Measurements from ENCODE around the gene CNST. TPM values are rescaled to one million over a fixed set of nuclear protein-coding genes. Genes with fewer than 3 reads are reported as not detected.

CNST gene
- total RNA-seq, 1 donor from 2014 or later, result 25.6 TPM

DNA sequence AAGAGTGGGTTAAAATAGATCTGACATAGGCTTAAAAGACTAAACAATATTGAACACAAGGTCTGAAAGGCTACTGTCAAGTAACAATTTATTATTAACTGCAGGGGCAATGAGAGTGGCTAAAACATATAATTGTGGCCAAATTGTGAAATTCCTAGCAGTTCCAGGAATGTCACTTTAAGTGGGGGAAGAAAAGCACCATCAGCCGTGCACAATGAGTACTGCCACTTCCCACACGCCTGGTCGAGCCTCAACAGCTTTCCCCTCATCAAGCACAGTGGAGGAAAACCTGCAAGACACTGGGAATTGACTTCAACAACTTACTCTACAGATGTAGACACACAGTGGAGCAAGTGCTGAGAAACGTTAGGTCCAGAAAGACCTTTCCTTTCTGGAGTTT is 16.6 kb upstream of the CNST start:
- H3K4me1 Mint-ChIP-seq, result no peaks in the 10 kb centered on the region
- no peak overlapping the region for H3K4me3 Mint-ChIP-seq
- no peak overlapping the region for H3K27ac Mint-ChIP-seq
- no peaks in the 10 kb centered on the region for H3K9me3 Mint-ChIP-seq
- DNase-seq (ENCODE audit: low spot score), result no peak
- no peak overlapping the region for H3K4me3 ChIP-seq
- H3K36me3 Mint-ChIP-seq, result peaks cover 8% of the 10 kb centered on the region
- H3K79me2 ChIP-seq (ENCODE audit: low read depth), result peaks cover 8% of the 10 kb centered on the region
- H3K4me1 ChIP-seq, result no peaks in the 10 kb centered on the region
- H3K27me3 Mint-ChIP-seq (ENCODE audit: insufficient read depth, low read depth), result no peaks in the 10 kb centered on the region
- no peaks in the 10 kb centered on the region for H4K20me1 ChIP-seq (ENCODE audit: low read depth)
- H3K9me3 ChIP-seq (ENCODE audit: low read depth), result no peaks in the 10 kb centered on the region
- no peak overlapping the region for H3K27ac ChIP-seq
- H3K27me3 ChIP-seq, result no peaks in the 10 kb centered on the region
- peaks cover 16% of the 10 kb centered on the region for H3K36me3 ChIP-seq
- no peak overlapping the region for H3K4me2 ChIP-seq
- no peaks in the 10 kb centered on the region for H3F3A ChIP-seq (ENCODE audit: low read depth)
- H2AFZ ChIP-seq (replicated peaks), result no peak overlapping the region
- H3K9ac ChIP-seq, result no peak overlapping the region
- TF ChIP-seq EZH2 (IDR thresholded peaks at IDR 0.05) (no peak), EZH2phosphoT487 (IDR thresholded peaks at IDR 0.05) (no peak)
- TF ChIP-seq, protein P1, sequence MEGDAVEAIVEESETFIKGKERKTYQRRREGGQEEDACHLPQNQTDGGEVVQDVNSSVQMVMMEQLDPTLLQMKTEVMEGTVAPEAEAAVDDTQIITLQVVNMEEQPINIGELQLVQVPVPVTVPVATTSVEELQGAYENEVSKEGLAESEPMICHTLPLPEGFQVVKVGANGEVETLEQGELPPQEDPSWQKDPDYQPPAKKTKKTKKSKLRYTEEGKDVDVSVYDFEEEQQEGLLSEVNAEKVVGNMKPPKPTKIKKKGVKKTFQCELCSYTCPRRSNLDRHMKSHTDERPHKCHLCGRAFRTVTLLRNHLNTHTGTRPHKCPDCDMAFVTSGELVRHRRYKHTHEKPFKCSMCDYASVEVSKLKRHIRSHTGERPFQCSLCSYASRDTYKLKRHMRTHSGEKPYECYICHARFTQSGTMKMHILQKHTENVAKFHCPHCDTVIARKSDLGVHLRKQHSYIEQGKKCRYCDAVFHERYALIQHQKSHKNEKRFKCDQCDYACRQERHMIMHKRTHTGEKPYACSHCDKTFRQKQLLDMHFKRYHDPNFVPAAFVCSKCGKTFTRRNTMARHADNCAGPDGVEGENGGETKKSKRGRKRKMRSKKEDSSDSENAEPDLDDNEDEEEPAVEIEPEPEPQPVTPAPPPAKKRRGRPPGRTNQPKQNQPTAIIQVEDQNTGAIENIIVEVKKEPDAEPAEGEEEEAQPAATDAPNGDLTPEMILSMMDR (IDR thresholded peaks at IDR 0.05), result no peak

DNA sequence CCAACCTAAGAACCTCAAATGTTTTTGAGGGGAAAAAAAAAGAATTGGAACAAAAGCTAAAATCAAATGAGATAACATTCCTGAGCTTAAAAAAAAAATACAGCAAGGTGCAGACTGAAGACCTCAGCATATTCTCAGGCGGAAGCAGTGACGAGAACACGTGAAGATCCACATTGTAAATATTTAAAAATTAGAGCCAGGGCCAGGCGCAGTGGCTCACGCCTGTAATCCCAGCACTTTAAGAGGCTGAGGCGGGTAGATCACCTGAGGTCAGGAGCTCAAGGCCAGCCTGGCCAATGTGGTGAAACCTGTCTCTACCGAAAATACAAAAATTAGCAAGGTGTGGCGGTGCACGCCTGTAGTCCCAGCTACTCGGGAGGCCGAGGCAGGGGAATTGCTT is 15.9 kb upstream of the CNST start:
- Mint-ChIP-seq H3K27me3 (ENCODE audit: insufficient read depth, low read depth) (peaks cover 2% of the 10 kb centered on the region), H3K27ac (no peak overlapping the region)
- H3K36me3 ChIP-seq, result peaks cover 16% of the 10 kb centered on the region

DNA sequence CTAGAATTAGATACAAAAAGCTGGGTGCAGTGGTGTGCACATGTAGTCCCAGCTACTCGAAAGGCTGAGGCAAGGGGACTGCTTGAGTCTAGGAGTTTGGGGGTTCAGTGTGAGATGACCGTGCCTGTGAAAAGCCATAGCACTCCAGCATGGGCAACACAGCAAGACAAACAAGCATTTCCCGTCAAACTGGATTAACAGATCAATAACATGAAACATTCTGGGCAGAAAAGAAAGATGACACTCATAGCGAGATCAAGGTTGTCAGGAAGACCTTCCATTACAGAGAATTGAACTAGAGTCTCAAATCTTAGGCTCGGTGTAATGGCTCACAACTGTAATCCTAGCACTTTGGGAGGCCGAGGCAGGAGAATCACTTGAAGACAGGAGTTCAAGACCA is 14.1 kb upstream of the CNST start:
- H3K27ac Mint-ChIP-seq, result no peak overlapping the region
- H3K9ac ChIP-seq, result no peak overlapping the region
- H3K4me1 ChIP-seq, result no peaks in the 10 kb centered on the region
- no peak for DNase-seq (ENCODE audit: low spot score)
- H3K4me3 ChIP-seq, result no peak overlapping the region
- no peaks in the 10 kb centered on the region for H3F3A ChIP-seq (ENCODE audit: low read depth)
- no peak overlapping the region for H3K4me2 ChIP-seq
- H3K4me1 Mint-ChIP-seq, result no peaks in the 10 kb centered on the region
- H3K36me3 Mint-ChIP-seq, result peaks cover 10% of the 10 kb centered on the region
- peaks cover 16% of the 10 kb centered on the region for H3K36me3 ChIP-seq
- no peaks in the 10 kb centered on the region for H3K9me3 Mint-ChIP-seq
- H4K20me1 ChIP-seq (ENCODE audit: low read depth), result no peaks in the 10 kb centered on the region
- peaks cover 8% of the 10 kb centered on the region for H3K79me2 ChIP-seq (ENCODE audit: low read depth)
- peaks cover 2% of the 10 kb centered on the region for H3K27me3 Mint-ChIP-seq (ENCODE audit: insufficient read depth, low read depth)
- H2AFZ ChIP-seq (replicated peaks), result no peak overlapping the region
- no peaks in the 10 kb centered on the region for H3K27me3 ChIP-seq
- H3K27ac ChIP-seq, result no peak overlapping the region
- TF ChIP-seq EZH2phosphoT487 (IDR thresholded peaks at IDR 0.05) (no peak), EZH2 (IDR thresholded peaks at IDR 0.05) (no peak)
- TF ChIP-seq, protein P1 (IDR thresholded peaks at IDR 0.05), result no peak
- no peaks in the 10 kb centered on the region for H3K9me3 ChIP-seq (ENCODE audit: low read depth)
- no peak overlapping the region for H3K4me3 Mint-ChIP-seq

More for the DNA sequence above, 15.9 kb upstream of the CNST start:
- Histone ChIP-seq H3K4me1 (no peaks in the 10 kb centered on the region), H3F3A (ENCODE audit: low read depth) (no peaks in the 10 kb centered on the region), H3K27me3 (no peaks in the 10 kb centered on the region), H3K4me2 (no peak overlapping the region), H4K20me1 (ENCODE audit: low read depth) (no peaks in the 10 kb centered on the region), H2AFZ (replicated peaks) (no peak overlapping the region), H3K9ac (no peak overlapping the region), H3K27ac (no peak overlapping the region), H3K79me2 (ENCODE audit: low read depth) (peaks cover 8% of the 10 kb centered on the region), H3K4me3 (no peak overlapping the region), H3K9me3 (ENCODE audit: low read depth) (no peaks in the 10 kb centered on the region)
- DNase-seq (ENCODE audit: low spot score), result no peak
- Mint-ChIP-seq H3K36me3 (peaks cover 12% of the 10 kb centered on the region), H3K9me3 (no peaks in the 10 kb centered on the region), H3K4me1 (no peaks in the 10 kb centered on the region), H3K4me3 (no peak overlapping the region)
- TF ChIP-seq, protein P1 (IDR thresholded peaks at IDR 0.05), result no peak
- no peak for TF ChIP-seq EZH2 (IDR thresholded peaks at IDR 0.05)
- TF ChIP-seq EZH2phosphoT487 (IDR thresholded peaks at IDR 0.05), result no peak

All from neural progenitor cell (in vitro differentiated cells).